Measurements from ENCODE around the gene TEKT1. TPM values are rescaled to one million over a fixed set of nuclear protein-coding genes. Genes with fewer than 3 reads are reported as not detected.

Gene TEKT1
- total RNA-seq, 2 donors from 2014 or later = not detected

GRCh38 chr17:6755731-6756184, 75.8 kb downstream of the TEKT1 start, which contains the start of gene XAF1:
TSS of gene XAF1 (plus strand) at chr17:6756046. CDS start at chr17:6756079, 33 bp downstream.
- no peak within 1 kb of the TSS for H3K4me3 ChIP-seq (ENCODE audit: low read length)
- Mint-ChIP-seq H3K9me3 (no peaks in the 10 kb centered on the region), H3K4me3 (no peak within 1 kb of the TSS), H3K36me3 (ENCODE audit: low read depth) (no peaks in the 10 kb centered on the region), H3K27ac (peak within 1 kb of the TSS; percentile 35), H3K27me3 (ENCODE audit: insufficient read depth) (peaks cover 12% of the 10 kb centered on the region), H3K4me1 (peaks cover 28% of the 10 kb centered on the region)
- DNase-seq = no peak
- no peaks in the 10 kb centered on the region for H3K27me3 ChIP-seq (ENCODE audit: control insufficient read depth, insufficient read depth, low read length, poor library complexity, severe bottlenecking)
- H3K9ac ChIP-seq (ENCODE audit: extremely low read depth, low read length, poor library complexity, severe bottlenecking) = no peak within 1 kb of the TSS
- no peak for TF ChIP-seq CTCF (conservative IDR thresholded peaks at IDR 0.05)
- WGBS, 2 experiments (ENCODE audit: insufficient coverage in 1 of 2, insufficient read length in 1 of 2) = 84 to 94% methylated on average over 8 to 14 of the region's 14 CpGs
- H3K4me1 ChIP-seq (ENCODE audit: control insufficient read depth, insufficient read depth, low read length) = no peaks in the 10 kb centered on the region
- no peaks in the 10 kb centered on the region for H3K36me3 ChIP-seq (ENCODE audit: control insufficient read depth, insufficient read depth, low read length)
- H3K9me3 ChIP-seq (ENCODE audit: control insufficient read depth, low read length) = no peaks in the 10 kb centered on the region
- H3K27ac ChIP-seq (ENCODE audit: low read depth, low read length) = no peak within 1 kb of the TSS

- H3K4me1 Mint-ChIP-seq = peaks cover 28% of the 10 kb centered on the region
- H3K9ac ChIP-seq (ENCODE audit: extremely low read depth, low read length, poor library complexity, severe bottlenecking) = no peak overlapping the region
Measured at GRCh38 chr17:6755281-6755680, 76.2 kb downstream of the TEKT1 start.

GRCh38 chr17:6753546-6753945, 78.0 kb downstream of the TEKT1 start:
- Mint-ChIP-seq H3K27me3 (ENCODE audit: insufficient read depth) (peaks cover 4% of the 10 kb centered on the region), H3K4me1 (peaks cover 28% of the 10 kb centered on the region), H3K9me3 (peaks cover 2% of the 10 kb centered on the region), H3K36me3 (ENCODE audit: low read depth) (no peaks in the 10 kb centered on the region), H3K4me3 (no peak overlapping the region), H3K27ac (peak overlapping the region; percentile 50)
- no peak for TF ChIP-seq CTCF (conservative IDR thresholded peaks at IDR 0.05)
- peak overlapping the region; percentile 89 for H3K27ac ChIP-seq (ENCODE audit: low read depth, low read length)
- no peak overlapping the region for H3K4me3 ChIP-seq (ENCODE audit: low read length)
- H3K36me3 ChIP-seq (ENCODE audit: control insufficient read depth, insufficient read depth, low read length) = no peaks in the 10 kb centered on the region
- no peaks in the 10 kb centered on the region for H3K9me3 ChIP-seq (ENCODE audit: control insufficient read depth, low read length)
- H3K27me3 ChIP-seq (ENCODE audit: control insufficient read depth, insufficient read depth, low read length, poor library complexity, severe bottlenecking) = no peaks in the 10 kb centered on the region
- no peaks in the 10 kb centered on the region for H3K4me1 ChIP-seq (ENCODE audit: control insufficient read depth, insufficient read depth, low read length)
- no peak for DNase-seq
- 79% methylated on average over 5 of the region's 6 CpGs; no CpG with 5 or more reads in 1 of the 2 experiments for WGBS, 2 experiments (ENCODE audit: insufficient coverage in 1 of 2, insufficient read length in 1 of 2)
- H3K9ac ChIP-seq (ENCODE audit: extremely low read depth, low read length, poor library complexity, severe bottlenecking) = no peak overlapping the region

More at GRCh38 chr17:6755281-6755680, 76.2 kb downstream of the TEKT1 start:
- peaks cover 11% of the 10 kb centered on the region for H3K27me3 Mint-ChIP-seq (ENCODE audit: insufficient read depth)
- no peaks in the 10 kb centered on the region for H3K36me3 ChIP-seq (ENCODE audit: control insufficient read depth, insufficient read depth, low read length)
- H3K9me3 Mint-ChIP-seq = no peaks in the 10 kb centered on the region
- no peak overlapping the region for H3K27ac Mint-ChIP-seq
- H3K27me3 ChIP-seq (ENCODE audit: control insufficient read depth, insufficient read depth, low read length, poor library complexity, severe bottlenecking) = no peaks in the 10 kb centered on the region
- 98 to 100% methylated on average over 1 to 5 of the region's 5 CpGs for WGBS, 2 experiments (ENCODE audit: insufficient coverage in 1 of 2, insufficient read length in 1 of 2)
- H3K36me3 Mint-ChIP-seq (ENCODE audit: low read depth) = no peaks in the 10 kb centered on the region
- TF ChIP-seq CTCF (conservative IDR thresholded peaks at IDR 0.05) = no peak
- DNase-seq = no peak
- no peak overlapping the region for H3K27ac ChIP-seq (ENCODE audit: low read depth, low read length)
- H3K4me3 ChIP-seq (ENCODE audit: low read length) = no peak overlapping the region
- no peaks in the 10 kb centered on the region for H3K9me3 ChIP-seq (ENCODE audit: control insufficient read depth, low read length)
- no peak overlapping the region for H3K4me3 Mint-ChIP-seq
- H3K4me1 ChIP-seq (ENCODE audit: control insufficient read depth, insufficient read depth, low read length) = no peaks in the 10 kb centered on the region

Measured in endodermal cell (in vitro differentiated cells).